ENCODE data around the gene CD8B.

DNA sequence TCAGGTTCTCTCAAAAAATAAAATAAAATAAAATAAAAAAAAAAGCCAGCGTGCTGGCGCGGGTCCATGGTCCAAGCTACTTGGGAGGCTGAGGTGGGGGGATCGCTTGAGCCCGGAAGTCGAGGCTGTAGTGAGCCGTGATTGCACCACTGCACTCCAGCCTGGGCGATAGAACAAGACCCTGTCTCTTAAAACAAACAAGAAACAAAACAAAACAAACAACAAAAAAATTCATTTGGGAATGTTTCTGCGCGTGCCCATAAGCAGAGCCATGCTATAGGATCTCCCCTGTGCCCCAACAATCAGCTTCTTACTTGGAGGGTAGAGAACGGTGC is 54.6 kb downstream of the CD8B start:
- TF ChIP-seq, protein P1, sequence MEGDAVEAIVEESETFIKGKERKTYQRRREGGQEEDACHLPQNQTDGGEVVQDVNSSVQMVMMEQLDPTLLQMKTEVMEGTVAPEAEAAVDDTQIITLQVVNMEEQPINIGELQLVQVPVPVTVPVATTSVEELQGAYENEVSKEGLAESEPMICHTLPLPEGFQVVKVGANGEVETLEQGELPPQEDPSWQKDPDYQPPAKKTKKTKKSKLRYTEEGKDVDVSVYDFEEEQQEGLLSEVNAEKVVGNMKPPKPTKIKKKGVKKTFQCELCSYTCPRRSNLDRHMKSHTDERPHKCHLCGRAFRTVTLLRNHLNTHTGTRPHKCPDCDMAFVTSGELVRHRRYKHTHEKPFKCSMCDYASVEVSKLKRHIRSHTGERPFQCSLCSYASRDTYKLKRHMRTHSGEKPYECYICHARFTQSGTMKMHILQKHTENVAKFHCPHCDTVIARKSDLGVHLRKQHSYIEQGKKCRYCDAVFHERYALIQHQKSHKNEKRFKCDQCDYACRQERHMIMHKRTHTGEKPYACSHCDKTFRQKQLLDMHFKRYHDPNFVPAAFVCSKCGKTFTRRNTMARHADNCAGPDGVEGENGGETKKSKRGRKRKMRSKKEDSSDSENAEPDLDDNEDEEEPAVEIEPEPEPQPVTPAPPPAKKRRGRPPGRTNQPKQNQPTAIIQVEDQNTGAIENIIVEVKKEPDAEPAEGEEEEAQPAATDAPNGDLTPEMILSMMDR (IDR thresholded peaks at IDR 0.05): no peak
- TF ChIP-seq POLR2AphosphoS5 (IDR thresholded peaks at IDR 0.05) (no peak), EP300 (IDR thresholded peaks at IDR 0.05) (no peak)

All from suprapubic skin (tissue), 4 donors.